ENCODE results near the gene ATL3.

- no peak for TF ChIP-seq CTCF (IDR thresholded peaks at IDR 0.05 in 4 of 5, conservative IDR thresholded peaks at IDR 0.05 in 1 of 5)
- no peak for TF ChIP-seq POLR2A (IDR thresholded peaks at IDR 0.05)
Measured at GRCh38 chr11:63590024-63590788, 81.0 kb downstream of the ATL3 start.

Measured in gastrocnemius medialis (tissue), 4 donors.